ENCODE data around the gene CLPSL2. TPM values are rescaled to one million over a fixed set of nuclear protein-coding genes. Genes with fewer than 3 reads are reported as not detected.

The CLPSL2 gene
- total RNA-seq (ENCODE audit: low replicate concordance), result 1.4 TPM in 1 of 2 replicates, not detected in the other

GRCh38 chr6:35776364-35777215 lies at the start of gene CLPSL2:
Gene CLPSL2 (plus strand): TSS chr6:35776598. CDS start chr6:35776619, 21 bp downstream.
- Histone ChIP-seq H3K9me3 (ENCODE audit: low read depth) (no peaks in the 10 kb centered on the region), H3K4me1 (no peaks in the 10 kb centered on the region), H3K9ac (no peak within 1 kb of the TSS), H3K27me3 (peaks cover 18% of the 10 kb centered on the region), H3K36me3 (no peaks in the 10 kb centered on the region), H3K4me2 (peak within 1 kb of the TSS; percentile 88), H3F3A (ENCODE audit: low read depth) (peaks cover 12% of the 10 kb centered on the region), H3K79me2 (ENCODE audit: low read depth) (no peaks in the 10 kb centered on the region), H3K4me3 (peak within 1 kb of the TSS; percentile 65), H3K27ac (no peak within 1 kb of the TSS), H2AFZ (replicated peaks) (peak within 1 kb of the TSS; percentile 96), H4K20me1 (ENCODE audit: low read depth) (no peaks in the 10 kb centered on the region)
- Mint-ChIP-seq H3K27ac (no peak within 1 kb of the TSS), H3K4me3 (peak within 1 kb of the TSS; percentile 81), H3K9me3 (no peaks in the 10 kb centered on the region), H3K27me3 (ENCODE audit: insufficient read depth, low read depth) (peaks cover 18% of the 10 kb centered on the region), H3K36me3 (no peaks in the 10 kb centered on the region), H3K4me1 (peaks cover 7% of the 10 kb centered on the region)
- DNase-seq (ENCODE audit: low spot score), result peak; percentile 71
- TF ChIP-seq EZH2 (IDR thresholded peaks at IDR 0.05), result no peak
- TF ChIP-seq, protein P1, sequence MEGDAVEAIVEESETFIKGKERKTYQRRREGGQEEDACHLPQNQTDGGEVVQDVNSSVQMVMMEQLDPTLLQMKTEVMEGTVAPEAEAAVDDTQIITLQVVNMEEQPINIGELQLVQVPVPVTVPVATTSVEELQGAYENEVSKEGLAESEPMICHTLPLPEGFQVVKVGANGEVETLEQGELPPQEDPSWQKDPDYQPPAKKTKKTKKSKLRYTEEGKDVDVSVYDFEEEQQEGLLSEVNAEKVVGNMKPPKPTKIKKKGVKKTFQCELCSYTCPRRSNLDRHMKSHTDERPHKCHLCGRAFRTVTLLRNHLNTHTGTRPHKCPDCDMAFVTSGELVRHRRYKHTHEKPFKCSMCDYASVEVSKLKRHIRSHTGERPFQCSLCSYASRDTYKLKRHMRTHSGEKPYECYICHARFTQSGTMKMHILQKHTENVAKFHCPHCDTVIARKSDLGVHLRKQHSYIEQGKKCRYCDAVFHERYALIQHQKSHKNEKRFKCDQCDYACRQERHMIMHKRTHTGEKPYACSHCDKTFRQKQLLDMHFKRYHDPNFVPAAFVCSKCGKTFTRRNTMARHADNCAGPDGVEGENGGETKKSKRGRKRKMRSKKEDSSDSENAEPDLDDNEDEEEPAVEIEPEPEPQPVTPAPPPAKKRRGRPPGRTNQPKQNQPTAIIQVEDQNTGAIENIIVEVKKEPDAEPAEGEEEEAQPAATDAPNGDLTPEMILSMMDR (IDR thresholded peaks at IDR 0.05), result peak; percentile 24
- no peak for TF ChIP-seq EZH2phosphoT487 (IDR thresholded peaks at IDR 0.05)

DNA sequence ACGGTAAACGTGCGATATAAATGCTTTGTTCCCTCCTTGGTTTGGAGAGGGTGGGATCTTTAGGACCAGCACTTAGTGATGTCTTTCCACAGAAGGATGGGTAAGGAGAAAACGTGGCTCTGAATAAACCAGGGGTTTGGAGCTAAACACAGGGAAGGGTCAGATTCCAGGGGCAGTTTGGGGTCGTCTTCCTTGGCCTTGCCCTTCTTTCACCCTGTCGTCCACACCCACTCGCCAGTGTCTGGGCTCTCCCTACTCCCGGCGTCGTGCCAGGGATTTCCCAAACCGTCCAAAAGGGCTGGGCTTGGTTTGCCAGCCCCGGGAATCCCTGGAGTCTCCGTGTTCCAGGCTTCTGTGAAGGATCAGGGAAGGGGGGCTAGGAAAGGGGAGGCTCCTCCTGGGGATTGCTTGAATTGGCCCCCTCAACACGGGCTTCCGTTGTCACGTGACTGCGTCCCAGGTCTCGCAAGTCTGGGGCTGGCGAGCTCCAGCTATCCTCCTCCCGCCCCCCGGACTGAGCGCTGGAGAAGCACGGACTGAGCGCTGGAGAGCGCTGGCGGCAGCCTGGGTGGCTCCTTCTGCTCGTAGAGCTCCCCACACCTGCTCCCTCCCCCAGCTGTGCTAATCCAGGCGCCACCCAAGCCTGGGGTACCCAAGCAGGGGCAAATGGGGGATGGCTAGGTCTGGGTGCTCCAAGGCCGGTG lies 49.0 kb upstream of the CLPSL2 start:
- TF ChIP-seq EZH2phosphoT487 (IDR thresholded peaks at IDR 0.05) (no peak), EZH2 (IDR thresholded peaks at IDR 0.05) (no peak)
- TF ChIP-seq, protein P1 (IDR thresholded peaks at IDR 0.05), result no peak
- peak overlapping the region; percentile 80 for H2AFZ ChIP-seq (replicated peaks)
- peak overlapping the region; percentile 100 for H3K4me2 ChIP-seq
- Mint-ChIP-seq H3K9me3 (no peaks in the 10 kb centered on the region), H3K27ac (peak overlapping the region; percentile 98), H3K36me3 (no peaks in the 10 kb centered on the region), H3K4me3 (peak overlapping the region; percentile 85), H3K4me1 (peaks cover 76% of the 10 kb centered on the region), H3K27me3 (ENCODE audit: insufficient read depth, low read depth) (peaks cover 10% of the 10 kb centered on the region)
- no peaks in the 10 kb centered on the region for H3K79me2 ChIP-seq (ENCODE audit: low read depth)
- peak; percentile 81 for DNase-seq (ENCODE audit: low spot score)
- H3K4me1 ChIP-seq, result peaks cover 57% of the 10 kb centered on the region
- H3K27ac ChIP-seq, result peak overlapping the region; percentile 33
- H3K36me3 ChIP-seq, result no peaks in the 10 kb centered on the region
- H3K27me3 ChIP-seq, result peaks cover 11% of the 10 kb centered on the region
- H3K4me3 ChIP-seq, result peak overlapping the region; percentile 88
- no peaks in the 10 kb centered on the region for H4K20me1 ChIP-seq (ENCODE audit: low read depth)
- H3K9me3 ChIP-seq (ENCODE audit: low read depth), result no peaks in the 10 kb centered on the region
- H3F3A ChIP-seq (ENCODE audit: low read depth), result peaks cover 70% of the 10 kb centered on the region
- H3K9ac ChIP-seq, result peak overlapping the region; percentile 54

GRCh38 chr6:35727935-35728682 lies 48.3 kb upstream of the CLPSL2 start:
- H3K9me3 Mint-ChIP-seq, result no peaks in the 10 kb centered on the region
- Histone ChIP-seq H2AFZ (replicated peaks) (peak overlapping the region; percentile 80), H3F3A (ENCODE audit: low read depth) (peaks cover 78% of the 10 kb centered on the region), H4K20me1 (ENCODE audit: low read depth) (no peaks in the 10 kb centered on the region), H3K27ac (peak overlapping the region; percentile 33), H3K27me3 (peaks cover 11% of the 10 kb centered on the region), H3K4me3 (peak overlapping the region; percentile 88), H3K4me2 (peak overlapping the region; percentile 100), H3K9me3 (ENCODE audit: low read depth) (no peaks in the 10 kb centered on the region), H3K9ac (peak overlapping the region; percentile 54), H3K79me2 (ENCODE audit: low read depth) (no peaks in the 10 kb centered on the region), H3K36me3 (no peaks in the 10 kb centered on the region), H3K4me1 (peaks cover 64% of the 10 kb centered on the region)
- peak overlapping the region; percentile 83 for H3K27ac Mint-ChIP-seq
- peak overlapping the region; percentile 87 for H3K4me3 Mint-ChIP-seq
- DNase-seq (ENCODE audit: low spot score), result peak; percentile 84
- peaks cover 79% of the 10 kb centered on the region for H3K4me1 Mint-ChIP-seq
- H3K27me3 Mint-ChIP-seq (ENCODE audit: insufficient read depth, low read depth), result peaks cover 10% of the 10 kb centered on the region
- H3K36me3 Mint-ChIP-seq, result no peaks in the 10 kb centered on the region
- TF ChIP-seq EZH2 (IDR thresholded peaks at IDR 0.05) (no peak), EZH2phosphoT487 (IDR thresholded peaks at IDR 0.05) (no peak)
- TF ChIP-seq, protein P1 (IDR thresholded peaks at IDR 0.05), result no peak

Measured in neural progenitor cell (in vitro differentiated cells).